Measurements from ENCODE around the gene TGFBR3.

Gene TGFBR3

GRCh38 chr1:91712393-91712792 lies 173.6 kb downstream of the TGFBR3 start:
- in situ Hi-C loops (cut with HindIII; ENCODE audit: low sequenced_read_pairs), result no loop called here
- no peak for TF ChIP-seq CTCF (IDR thresholded peaks at IDR 0.05; ENCODE audit: low read depth, low read length)
- no peak for DNase-seq (ENCODE audit: low read depth, low spot score)
- H3K4me3 ChIP-seq (ENCODE audit: low read depth, low read length), result no peak overlapping the region

- no peak overlapping the region for H3K4me3 ChIP-seq (ENCODE audit: low read depth, low read length)
- in situ Hi-C loops (cut with HindIII; ENCODE audit: low sequenced_read_pairs), result no loop called here
- no peak for TF ChIP-seq CTCF (IDR thresholded peaks at IDR 0.05; ENCODE audit: low read depth, low read length)
- DNase-seq (ENCODE audit: low read depth, low spot score), result no peak
These were observed 174.3 kb downstream of the TGFBR3 start for GRCh38 chr1:91711504-91712247.

GRCh38 chr1:91710261-91710660 lies 175.7 kb downstream of the TGFBR3 start:
- in situ Hi-C loops (cut with HindIII; ENCODE audit: low sequenced_read_pairs), result no loop called here
- no peak overlapping the region for H3K4me3 ChIP-seq (ENCODE audit: low read depth, low read length)
- DNase-seq (ENCODE audit: low read depth, low spot score), result no peak
- TF ChIP-seq CTCF (IDR thresholded peaks at IDR 0.05; ENCODE audit: low read depth, low read length), result no peak

- no peak for DNase-seq (ENCODE audit: low read depth, low spot score)
- in situ Hi-C loops (cut with HindIII; ENCODE audit: low sequenced_read_pairs), result no loop called here
- no peak for TF ChIP-seq CTCF (IDR thresholded peaks at IDR 0.05; ENCODE audit: low read depth, low read length)
- no peak overlapping the region for H3K4me3 ChIP-seq (ENCODE audit: low read depth, low read length)
These were observed 177.3 kb downstream of the TGFBR3 start for GRCh38 chr1:91708691-91709090.

- H3K4me3 ChIP-seq (ENCODE audit: low read depth, low read length), result no peak overlapping the region
- in situ Hi-C loops (cut with HindIII; ENCODE audit: low sequenced_read_pairs), result no loop called here
- no peak for TF ChIP-seq CTCF (IDR thresholded peaks at IDR 0.05; ENCODE audit: low read depth, low read length)
- DNase-seq (ENCODE audit: low read depth, low spot score), result no peak
These were observed 178.1 kb downstream of the TGFBR3 start for GRCh38 chr1:91707890-91708218.

- DNase-seq (ENCODE audit: low read depth, low spot score), result no peak
- in situ Hi-C loops (cut with HindIII; ENCODE audit: low sequenced_read_pairs), result no loop called here
- no peak overlapping the region for H3K4me3 ChIP-seq (ENCODE audit: low read depth, low read length)
- TF ChIP-seq CTCF (IDR thresholded peaks at IDR 0.05; ENCODE audit: low read depth, low read length), result no peak
These were observed 178.6 kb downstream of the TGFBR3 start for GRCh38 chr1:91707114-91707889.
